ENCODE measurements around the gene USP2.

USP2 gene

DNA sequence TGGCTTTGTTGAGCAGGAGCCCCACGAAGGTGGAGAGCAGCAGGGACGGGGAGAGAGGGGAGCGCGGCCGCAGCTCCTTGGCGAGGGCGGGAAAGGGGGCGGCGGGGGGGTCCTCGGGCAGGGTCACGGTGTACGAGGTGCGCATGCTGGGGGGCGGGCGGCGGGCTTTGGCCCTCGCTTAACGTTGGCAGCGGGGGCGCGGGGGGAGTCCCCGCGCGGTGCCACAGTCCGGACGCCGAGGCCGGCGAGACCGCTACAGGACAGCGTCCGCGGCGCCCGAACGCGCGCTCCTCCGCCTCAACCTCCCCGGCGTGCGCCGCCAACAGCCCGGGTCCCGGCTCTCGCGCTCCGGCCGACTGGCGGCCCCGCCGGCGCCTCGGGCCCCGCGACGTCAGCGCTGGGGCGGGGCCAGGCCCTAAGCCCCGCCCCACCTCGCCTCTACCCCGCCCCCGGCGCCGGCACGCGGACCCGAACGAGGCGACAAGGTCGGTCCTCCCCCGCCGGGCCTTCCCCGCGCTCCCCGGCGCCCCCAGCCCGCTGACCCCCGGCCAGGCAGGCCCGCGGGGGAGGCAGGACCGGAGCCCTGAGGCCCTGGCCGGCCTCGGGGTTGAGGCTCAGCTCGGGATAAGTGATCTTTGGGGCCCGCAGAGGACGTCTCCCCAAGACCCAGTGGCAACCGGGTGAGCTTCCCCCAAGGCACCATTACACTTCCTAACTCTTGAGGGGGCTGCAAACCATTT is 17.5 kb downstream of the USP2 start:
- DNase-seq (ENCODE audit: low read depth): peak; percentile 37

DNA sequence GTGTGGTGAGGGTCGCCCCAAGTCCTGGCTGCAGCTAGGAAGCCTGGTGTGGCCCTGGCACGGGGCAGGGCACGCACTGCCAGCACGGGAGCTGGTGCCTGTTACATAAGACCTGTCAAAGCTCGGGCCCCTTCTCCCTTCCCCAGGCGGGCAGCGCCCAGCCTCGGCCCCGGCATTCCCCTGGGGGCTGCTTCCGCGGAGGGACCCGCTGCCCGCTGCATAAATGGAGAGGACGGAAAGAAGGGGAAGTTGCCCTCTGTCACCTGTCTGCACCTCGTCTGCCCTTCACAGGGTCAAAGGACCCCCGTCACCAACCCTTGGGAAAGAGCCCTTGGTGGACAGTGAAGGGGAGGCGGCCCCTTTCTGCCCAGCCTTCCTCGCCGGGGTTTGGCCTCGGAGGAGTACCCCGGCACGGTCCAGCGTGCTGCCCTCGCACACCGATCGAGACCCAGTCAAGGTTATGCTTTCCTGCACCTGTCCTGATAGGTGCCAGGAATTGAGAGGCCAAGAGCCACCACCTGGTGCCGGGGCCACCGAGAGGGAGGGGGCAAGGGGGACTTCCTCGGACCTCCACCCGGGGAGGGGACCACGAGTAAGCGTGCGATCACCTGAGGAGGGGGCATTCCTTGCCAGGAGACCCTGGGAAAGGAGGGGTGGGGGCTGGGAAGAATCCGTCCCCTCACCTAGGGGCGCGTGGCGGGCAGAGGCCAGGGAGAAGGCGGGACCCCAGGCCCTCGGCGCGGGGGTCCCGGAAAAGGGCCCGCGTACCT is 18.2 kb downstream of the USP2 start:
- no peak for DNase-seq (ENCODE audit: low read depth)

DNA sequence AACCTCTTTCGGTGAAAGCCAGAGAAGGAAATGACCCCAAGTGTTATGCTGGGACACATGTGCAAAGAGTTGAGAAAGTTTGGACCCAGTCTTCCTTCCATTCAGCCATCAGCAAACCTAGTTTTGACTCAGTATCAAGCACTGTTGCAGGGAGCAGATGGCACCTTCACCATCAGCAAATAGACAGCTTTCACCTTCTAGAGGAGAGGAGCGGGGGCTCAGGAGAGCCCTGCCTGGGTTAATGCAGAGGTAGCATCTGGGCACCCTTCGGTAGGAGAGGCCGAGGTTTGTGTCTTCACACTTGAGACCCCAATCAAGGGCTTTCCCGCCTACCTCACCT is 18.8 kb downstream of the USP2 start:
- DNase-seq (ENCODE audit: low read depth): no peak

DNA sequence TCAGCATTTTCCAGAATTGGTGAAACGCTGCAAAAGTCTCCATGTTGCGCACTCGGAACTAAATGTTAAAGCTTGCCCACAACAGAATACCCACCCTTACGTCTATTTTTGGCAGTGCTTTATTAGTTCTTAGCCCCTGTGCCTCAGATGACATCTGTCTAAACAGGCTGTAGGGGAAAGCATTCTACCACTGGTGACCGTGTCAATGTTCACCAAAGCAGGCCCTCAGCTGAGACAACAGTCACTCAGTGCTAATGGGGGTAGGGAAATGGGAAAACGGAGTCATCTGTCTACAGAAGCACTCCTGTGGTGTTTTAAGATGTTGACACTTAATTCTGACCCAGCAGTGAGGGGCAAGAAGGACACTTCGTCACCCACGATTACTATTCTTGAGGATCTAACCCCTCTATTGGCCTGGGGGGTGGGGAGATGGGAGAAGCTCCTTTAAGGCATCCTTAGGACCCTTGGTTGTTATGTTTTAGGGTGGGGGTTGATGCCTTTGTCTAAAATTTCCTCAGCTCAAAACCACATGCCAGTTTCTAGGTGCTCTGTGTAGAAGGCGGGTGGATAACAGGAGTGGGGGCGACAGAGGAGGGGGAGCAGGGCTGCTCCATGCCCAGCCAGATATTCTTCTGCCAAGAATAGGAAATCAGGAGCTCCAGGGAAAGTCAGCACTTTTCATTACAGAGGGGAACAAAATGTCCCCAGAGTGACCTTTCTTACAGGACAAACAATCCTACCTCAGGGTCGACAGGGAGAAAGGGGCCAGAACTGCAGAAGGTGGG is 19.4 kb downstream of the USP2 start:
- no peak for DNase-seq (ENCODE audit: low read depth)

DNA sequence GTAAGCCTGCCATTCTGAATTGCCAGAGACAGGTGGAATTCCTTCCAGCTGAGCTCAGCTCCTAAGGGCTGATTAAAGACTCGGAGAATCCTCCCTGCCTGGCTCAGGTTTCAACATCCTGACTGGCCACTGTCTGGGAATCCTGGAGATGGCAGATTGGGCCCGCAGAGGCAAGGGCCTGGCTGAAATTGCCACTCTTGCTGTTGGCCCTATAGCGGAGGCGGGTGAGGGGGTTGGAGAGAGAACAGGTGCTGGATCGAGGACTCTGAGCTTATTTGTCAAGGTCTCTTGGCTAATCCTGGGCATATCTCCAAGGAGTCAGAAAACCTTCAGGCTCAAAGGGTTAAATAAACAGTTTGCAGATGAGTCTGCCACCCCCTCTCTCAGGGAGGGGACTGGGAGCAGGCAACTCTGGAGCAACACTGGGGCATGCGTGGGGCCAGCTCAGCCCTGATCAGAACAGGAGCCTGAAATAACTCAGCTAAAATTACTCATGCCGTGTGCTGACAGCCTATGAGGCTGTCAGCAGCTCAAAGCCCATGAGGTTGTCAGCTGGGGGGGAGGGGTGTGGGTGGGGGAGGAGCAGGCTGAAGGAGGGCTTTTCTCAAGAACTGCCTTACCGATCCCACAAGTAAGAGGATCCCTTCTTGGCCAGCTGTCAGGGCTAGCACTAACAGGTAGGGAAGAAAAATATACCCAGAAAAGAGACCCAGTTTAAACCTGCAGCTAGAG is 20.3 kb downstream of the USP2 start:
- no peak for DNase-seq (ENCODE audit: low read depth)

DNA sequence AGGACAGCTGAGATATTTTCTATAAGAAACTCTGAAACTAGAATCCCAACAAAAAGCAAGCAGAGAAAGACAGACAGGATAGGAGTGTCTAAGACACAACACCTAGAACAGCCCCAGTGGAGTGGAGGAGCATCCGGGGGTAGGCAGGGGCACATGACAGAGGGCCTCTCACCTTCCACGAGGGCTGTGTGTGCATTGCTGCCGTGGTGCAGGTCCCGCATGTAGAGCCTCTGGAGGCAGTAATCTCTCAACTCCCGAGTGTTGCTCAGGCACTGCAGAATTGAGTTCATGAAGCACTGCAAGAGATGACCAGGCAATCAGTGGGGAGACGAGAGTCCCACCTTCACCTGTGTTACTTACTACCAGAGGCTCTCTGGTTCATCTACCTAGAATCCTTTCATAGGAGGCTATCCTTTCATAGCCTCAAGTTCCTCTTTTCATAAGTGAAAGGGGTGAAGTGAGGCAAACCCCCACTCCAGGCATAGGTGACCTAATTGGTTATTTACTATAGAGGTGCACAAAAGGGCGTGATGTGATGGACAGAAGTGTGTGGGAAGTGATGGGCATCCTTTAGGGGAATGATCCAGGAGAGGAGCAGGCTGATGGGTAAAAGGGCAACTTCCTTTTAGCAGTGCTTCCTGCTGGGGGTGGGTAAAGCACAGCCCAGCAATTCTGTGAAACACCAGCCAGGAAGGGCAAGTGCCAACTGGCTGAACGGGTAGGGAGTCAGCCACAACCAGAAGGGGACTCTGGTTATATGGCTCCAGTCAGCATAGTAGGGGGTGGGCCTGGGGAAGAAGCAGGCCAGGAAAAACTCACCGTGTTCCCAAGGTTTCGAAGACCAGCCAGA is 21.9 kb downstream of the USP2 start:
- DNase-seq (ENCODE audit: low read depth): no peak

DNA sequence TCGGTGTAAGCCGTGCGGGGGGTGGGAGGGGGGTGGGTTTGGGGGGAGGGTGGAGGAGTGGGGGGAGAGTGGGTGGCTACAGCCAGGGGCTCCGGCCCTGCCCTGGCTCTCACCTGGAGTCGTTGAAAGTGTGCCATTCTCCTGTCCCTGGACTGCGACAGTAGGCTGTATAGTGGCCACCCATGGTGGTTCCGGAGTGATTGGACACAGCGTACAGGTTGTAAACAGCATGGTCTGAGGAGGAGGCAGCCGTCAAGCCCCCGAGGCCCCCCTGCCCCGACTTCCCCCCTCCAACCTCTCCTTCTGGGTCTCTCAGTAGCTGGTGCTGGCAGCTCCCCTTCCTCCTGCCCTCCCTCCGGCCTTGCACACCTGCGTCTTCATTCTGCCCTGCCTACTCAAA is 24.4 kb downstream of the USP2 start:
- no peak for DNase-seq (ENCODE audit: low read depth)

DNA sequence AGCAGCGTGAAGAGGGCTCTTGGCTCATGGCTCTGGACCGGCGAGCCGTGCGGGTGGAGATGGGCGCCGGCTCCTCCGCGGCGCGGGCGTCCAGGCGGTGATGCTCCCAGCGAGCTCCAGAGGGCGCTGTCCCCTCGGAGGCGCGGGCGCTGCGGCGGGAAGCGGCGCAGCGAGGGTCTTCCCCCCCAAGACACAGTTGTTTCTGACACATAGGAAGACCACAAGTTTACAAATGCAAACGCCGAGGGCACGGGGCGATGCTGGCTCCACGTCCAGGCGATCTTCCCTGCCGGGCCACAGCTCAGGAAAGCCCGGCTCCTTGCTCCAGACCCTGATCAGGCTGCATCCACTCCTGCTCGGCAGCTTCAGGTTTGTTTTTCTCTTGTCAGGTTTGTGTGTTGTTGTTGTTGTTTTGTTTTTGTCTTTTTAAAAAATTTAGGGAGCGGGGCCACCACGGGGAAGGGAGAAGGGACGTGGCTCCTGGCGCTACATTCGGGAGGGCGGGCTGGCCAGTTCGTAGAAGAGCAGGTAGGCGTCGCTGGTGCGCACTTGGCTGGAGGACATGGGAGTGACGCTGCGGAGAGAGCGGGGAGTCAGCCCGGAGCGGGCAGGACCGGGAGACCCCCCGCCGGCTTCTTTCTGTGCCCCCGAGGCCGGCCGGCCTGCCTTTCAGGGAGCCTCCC is 25.0 kb downstream of the USP2 start:
- DNase-seq (ENCODE audit: low read depth): peak; percentile 51

DNA sequence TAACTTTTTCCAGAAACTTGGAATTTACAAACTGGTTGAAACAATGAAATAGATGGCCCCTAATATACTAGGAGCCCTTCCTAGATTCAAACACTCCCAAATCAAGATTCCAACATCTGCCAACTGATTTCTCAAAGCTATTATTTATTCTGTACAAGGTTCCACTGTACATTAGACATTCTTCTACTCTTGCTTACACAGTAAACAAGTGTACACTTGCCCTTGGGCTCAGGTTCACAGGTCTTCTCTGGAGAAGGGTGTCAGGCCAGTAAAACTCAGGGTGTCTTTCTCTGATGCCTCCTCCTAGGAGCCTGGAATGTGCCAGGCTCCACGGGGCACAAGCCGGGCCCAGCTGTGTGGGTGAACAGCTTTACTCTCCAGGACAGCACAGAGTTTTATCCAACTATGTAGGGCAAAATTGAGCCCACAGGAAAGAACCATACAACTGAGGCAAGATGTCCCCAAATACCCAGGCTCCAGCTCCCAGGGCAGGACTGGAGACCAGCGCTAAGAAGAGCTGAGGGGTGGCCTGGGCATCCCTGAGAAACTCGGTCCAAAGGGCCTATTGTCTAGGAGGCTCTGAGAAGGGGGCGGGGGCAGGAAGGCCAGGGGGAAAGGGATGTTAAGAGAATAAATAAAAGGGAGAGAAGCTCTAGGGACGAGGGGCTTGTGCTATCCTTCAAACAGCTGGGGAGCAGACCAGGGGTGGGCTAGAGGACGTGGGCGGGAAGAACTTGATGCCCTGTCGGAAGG is 26.2 kb downstream of the USP2 start:
- DNase-seq (ENCODE audit: low read depth): no peak

DNA sequence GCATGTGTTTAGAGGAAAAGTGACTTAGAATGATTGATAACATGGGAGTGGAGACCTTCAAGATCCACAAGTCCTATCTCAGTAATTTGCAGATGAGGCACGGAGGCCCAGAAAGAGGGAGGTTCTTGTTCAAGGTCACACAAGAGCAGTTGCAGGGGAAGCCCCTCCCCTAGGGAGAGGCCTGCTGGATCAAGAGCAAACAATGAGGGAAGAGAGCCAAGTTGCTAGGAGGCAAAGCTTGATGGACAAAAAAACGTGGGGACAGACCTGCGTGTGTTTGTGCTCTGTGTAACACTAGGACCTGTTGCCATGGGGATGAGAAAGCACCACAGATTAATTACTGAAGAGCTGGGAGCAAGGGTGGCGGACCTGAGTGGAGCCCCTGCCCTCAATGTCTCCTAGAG is 28.6 kb downstream of the USP2 start:
- DNase-seq (ENCODE audit: low read depth): no peak

DNA sequence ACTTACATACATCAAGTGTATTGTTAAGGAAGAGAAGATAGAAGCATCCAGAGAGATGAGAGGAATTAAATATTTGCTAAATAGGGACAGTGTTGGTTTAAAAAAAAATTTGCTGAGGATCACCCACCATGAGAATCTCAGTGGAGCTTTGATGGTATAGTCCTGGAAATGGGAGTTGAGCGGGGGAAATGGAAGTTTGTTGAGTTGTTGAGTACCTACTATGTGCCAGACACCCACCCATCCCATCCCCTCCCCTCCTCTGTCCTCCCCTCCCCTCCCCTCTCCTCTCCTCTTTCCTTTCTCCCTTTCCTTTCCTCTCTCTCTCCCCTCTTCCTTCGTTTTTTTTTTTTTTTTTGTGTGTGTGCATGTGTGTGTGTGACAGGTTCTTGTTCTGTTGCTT is 30.3 kb downstream of the USP2 start:
- no peak for DNase-seq (ENCODE audit: low read depth)

DNA sequence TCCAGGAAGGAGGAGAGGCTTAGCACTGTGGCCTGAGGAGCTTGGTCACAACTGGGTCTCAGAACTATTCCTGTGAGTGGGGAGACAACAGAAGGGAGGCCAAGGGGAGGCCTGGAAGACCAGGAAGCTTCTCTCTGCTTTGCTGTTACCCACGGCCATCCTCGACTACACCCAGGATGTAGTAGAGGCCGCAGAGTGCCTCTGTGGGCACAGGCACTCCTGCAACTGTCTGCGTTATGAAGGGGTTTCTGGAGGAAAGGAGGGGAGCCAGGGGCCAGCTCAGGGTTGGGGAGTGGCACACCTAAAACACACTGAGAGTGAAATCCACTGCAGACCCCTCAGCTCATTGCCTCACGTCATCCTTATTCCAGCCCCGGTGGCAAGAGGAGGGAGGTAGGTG is 31.2 kb downstream of the USP2 start:
- DNase-seq (ENCODE audit: low read depth): no peak

DNA sequence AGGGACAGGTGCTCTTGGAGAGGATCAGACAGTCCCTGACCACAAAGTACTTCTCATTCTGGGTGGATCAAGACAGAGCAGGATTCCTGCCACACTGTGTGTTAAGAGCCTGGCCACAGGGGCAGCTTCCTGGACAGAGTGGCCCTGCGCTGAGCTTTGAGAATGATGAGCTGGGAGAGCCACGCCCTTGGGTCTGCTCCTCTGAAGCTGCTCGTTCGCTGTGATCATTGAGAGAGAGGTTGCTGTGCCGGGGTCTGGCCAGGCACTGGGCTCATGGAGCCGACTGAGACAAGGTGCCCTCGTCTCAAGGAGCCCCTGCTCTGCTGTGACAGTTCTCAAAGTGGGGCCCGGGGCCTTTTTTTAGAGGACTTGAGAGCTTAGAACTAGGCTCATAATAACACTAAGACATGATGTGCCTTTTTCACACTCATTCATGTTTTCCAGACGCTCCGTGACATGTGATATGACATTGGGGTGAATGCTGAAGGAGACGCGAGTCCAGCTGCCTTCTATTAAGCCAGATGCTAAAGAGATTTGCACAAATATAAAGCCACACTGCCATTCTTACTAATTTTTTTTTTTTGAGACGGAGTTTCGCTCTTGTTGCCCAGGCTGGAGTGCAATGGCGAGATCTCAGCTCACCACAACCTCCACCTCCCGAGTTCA is 33.4 kb downstream of the USP2 start:
- no peak for DNase-seq (ENCODE audit: low read depth)

DNA sequence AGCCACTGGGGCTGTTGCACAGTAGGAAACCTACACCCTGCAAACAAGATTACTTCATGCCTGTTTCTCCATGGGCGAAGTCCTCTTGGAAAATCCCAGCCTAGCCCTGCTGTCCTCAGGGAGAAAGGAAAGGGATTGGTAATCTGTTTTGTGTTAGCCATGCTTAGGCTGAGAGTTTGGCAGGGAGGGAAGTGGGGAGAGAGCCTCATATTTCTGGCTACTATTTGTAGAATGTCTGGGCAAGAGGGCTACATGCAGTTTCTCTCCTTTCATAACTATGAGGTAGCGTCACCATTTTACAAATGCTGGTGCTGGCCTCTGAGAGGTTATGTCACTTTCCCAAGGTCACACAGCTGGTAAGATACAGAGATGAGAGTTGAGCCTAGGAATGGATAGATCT is 34.2 kb downstream of the USP2 start:
- DNase-seq (ENCODE audit: low read depth): no peak

DNA sequence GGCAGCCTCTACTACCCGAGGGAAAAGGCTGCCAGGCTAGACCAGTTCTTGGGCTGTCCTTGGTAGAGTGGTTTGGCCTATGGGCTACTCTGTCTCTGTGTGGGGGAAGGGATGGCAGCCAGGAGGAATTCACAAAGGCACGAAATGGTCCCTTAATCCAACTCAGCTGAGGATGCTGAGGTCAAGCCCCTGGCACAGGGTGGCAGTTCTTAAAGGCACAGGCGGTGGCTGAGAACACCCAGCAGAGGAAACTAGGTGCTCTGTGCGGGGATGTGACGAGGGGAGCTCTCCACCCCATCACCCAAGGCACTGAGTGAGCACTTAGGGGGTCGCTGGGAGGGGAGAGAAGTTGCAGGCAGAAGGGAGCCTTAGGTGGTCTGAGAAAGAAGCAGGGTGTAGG is 34.9 kb downstream of the USP2 start, which contains the start of gene MFRP:
MFRP (minus strand) TSS at position 101 of the 400 bp plus-strand sequence. CDS start 192 bp downstream, outside the sequence.
- DNase-seq (ENCODE audit: low read depth): no peak

DNA sequence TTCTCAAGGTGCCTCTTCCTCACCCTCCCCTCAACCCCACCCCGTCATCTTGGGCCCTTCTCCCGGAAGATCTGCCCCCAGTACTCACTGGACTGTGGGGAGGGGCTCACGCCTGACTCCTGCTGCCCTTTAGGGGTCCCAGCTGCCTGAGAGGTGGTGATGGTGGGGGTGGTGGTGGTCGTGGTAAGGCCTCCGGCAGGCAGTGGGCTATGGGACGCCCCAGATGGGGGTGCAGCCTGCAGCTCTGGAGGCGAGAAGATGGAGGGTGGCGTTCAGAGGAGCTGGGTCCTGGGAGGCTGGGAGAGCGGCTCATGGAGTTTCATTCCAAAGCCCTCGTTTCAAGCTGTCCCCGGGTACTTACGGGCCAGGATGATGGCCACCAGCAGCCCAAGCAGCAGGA is 35.8 kb downstream of the USP2 start:
- no peak for DNase-seq (ENCODE audit: low read depth)

DNA sequence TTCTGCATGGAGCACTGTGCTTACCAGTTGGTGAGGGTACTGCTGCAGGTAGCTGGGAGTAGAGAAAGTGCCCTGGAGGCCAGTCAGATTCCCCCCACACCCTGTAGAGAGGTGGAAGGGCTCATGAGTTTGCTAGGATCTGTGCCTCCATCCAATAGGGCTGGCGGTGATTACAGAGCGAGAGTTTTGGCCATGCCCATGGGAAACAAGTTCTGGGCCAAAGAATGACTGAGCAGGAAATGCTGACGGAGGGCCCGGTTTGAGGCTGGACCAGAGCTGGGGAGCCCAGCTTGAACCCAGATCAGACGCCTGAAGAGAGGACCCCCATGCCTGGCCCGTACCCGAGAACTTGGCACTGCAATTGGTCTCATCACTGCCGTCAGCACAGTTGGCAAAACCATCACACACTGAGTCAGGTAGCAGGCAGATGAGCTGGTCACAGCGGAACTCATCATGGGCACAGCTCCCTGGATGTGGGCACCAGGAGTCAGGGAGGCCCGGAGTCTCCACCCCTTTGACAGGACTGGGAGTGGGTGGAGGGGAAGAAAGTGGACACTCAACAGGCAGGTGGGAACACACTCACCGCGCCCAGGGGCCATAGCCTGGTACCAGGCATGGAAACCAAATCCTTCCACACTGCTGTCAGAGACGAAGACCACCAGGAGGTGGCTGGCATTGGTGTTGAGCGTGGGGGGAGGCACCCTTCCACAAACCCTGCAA is 37.0 kb downstream of the USP2 start:
- DNase-seq (ENCODE audit: low read depth): no peak

DNA sequence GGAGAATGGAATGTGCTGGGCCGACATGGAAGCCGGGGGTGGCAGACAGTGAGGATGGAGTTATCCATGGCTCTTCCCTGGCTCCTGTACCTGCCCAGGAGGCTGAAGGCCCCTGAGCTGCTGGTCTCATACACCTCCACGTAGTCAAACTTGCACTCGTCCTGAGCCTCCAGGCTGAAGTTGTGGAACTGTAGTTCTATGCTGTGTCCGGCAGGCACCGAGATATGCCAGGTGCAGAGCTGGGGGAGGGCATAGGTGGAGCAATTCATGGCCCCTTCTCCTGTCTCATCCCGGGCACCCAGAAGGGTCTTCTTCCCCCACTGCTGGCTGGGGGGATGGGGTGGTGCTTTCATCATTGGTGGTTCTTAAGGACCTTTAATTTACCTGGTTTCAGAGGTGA is 37.8 kb downstream of the USP2 start:
- no peak for DNase-seq (ENCODE audit: low read depth)

All from activated T-helper 1 cell treated with Interleukin-2 at 50 U/mL for 16 hours (primary cell).